Muscle layer of colon (tissue), 2 donors: ENCODE results near the gene KIFAP3.
"Not testable (repeated sequence)": the region's sequence is repeated elsewhere in the genome, so short reads cannot be mapped to it uniquely, and the experiment has no call there.

Experiments
- H3K27ac ChIP-seq: one replicate; pipeline ENCODE4 v1.7.0; 2013; ENCODE audit warnings: low read depth, mild to moderate bottlenecking, low read length, moderate library complexity
- H3K27me3 ChIP-seq, 2 donors: one replicate each; pipeline ENCODE4 v1.7.0; 2013; ENCODE audit warnings: low read length in 2 of 2, mild to moderate bottlenecking in 2 of 2; ENCODE audit not compliant: insufficient read depth in 2 of 2, control insufficient read depth in 1 of 2
- H3K36me3 ChIP-seq: one replicate; pipeline ENCODE4 v1.7.0; 2013; ENCODE audit warnings: mild to moderate bottlenecking, low read length; ENCODE audit not compliant: insufficient read depth
- H3K4me1 ChIP-seq: one replicate; pipeline ENCODE4 v1.7.0; 2013; ENCODE audit warnings: mild to moderate bottlenecking, low read length; ENCODE audit not compliant: insufficient read depth
- H3K4me3 ChIP-seq, 2 donors: one replicate each; pipeline ENCODE4 v1.7.0; 2013; ENCODE audit warnings: low read length in 2 of 2, low read depth in 1 of 2, mild to moderate bottlenecking in 1 of 2, moderate library complexity in 1 of 2
- H3K9ac ChIP-seq: one replicate; pipeline ENCODE4 v1.7.0; 2013; ENCODE audit warnings: low read length
- H3K9me3 ChIP-seq: one replicate; pipeline ENCODE4 v1.7.0; 2013; ENCODE audit warnings: mild to moderate bottlenecking, low read length
- donor health status: abdominal sarcoma.
- donor health status: Adenocarcinoma of cecum.

KIFAP3 gene

GRCh38 chr1:170010443-170010842 lies 64.1 kb downstream of the KIFAP3 start:
- Histone ChIP-seq H3K27ac (no peak overlapping the region), H3K9ac (no peak overlapping the region), H3K36me3 (peaks cover 2% of the 10 kb centered on the region), H3K4me1 (no peaks in the 10 kb centered on the region), H3K9me3 (no peaks in the 10 kb centered on the region), H3K4me3 (no peak overlapping the region), H3K27me3 (no peaks in the 10 kb centered on the region)

- Histone ChIP-seq H3K4me3 (no peak overlapping the region), H3K9ac (no peak overlapping the region), H3K9me3 (no peaks in the 10 kb centered on the region), H3K4me1 (no peaks in the 10 kb centered on the region), H3K27me3 (no peaks in the 10 kb centered on the region), H3K27ac (no peak overlapping the region), H3K36me3 (no peaks in the 10 kb centered on the region)
Observed at GRCh38 chr1:170009551-170009950, 64.9 kb downstream of the KIFAP3 start.

- not testable (repeated sequence) for H3K4me3 ChIP-seq, H3K9ac ChIP-seq, H3K27me3 ChIP-seq, H3K4me1 ChIP-seq, H3K36me3 ChIP-seq, H3K27ac ChIP-seq, H3K9me3 ChIP-seq
Observed at GRCh38 chr1:170008745-170009144, 65.8 kb downstream of the KIFAP3 start.

- H3K4me1 ChIP-seq, H3K27me3 ChIP-seq, H3K36me3 ChIP-seq, H3K4me3 ChIP-seq, H3K9ac ChIP-seq, H3K27ac ChIP-seq, H3K9me3 ChIP-seq: not testable (repeated sequence)
Observed at GRCh38 chr1:170003270-170003835, 71.1 kb downstream of the KIFAP3 start.

GRCh38 chr1:170001266-170001665 lies 73.2 kb downstream of the KIFAP3 start:
- Histone ChIP-seq H3K36me3 (peaks cover 6% of the 10 kb centered on the region), H3K4me1 (peaks cover 7% of the 10 kb centered on the region), H3K9ac (no peak overlapping the region), H3K27ac (no peak overlapping the region), H3K4me3 (no peak overlapping the region), H3K27me3 (no peaks in the 10 kb centered on the region), H3K9me3 (no peaks in the 10 kb centered on the region)

- Histone ChIP-seq H3K9me3 (no peaks in the 10 kb centered on the region), H3K4me3 (no peak overlapping the region), H3K36me3 (peaks cover 6% of the 10 kb centered on the region), H3K4me1 (peaks cover 7% of the 10 kb centered on the region), H3K9ac (no peak overlapping the region), H3K27me3 (no peaks in the 10 kb centered on the region), H3K27ac (no peak overlapping the region)
Observed at GRCh38 chr1:169999761-170000160, 74.7 kb downstream of the KIFAP3 start.

- Histone ChIP-seq H3K4me1 (peaks cover 7% of the 10 kb centered on the region), H3K27me3 (no peaks in the 10 kb centered on the region), H3K27ac (no peak overlapping the region), H3K9me3 (no peaks in the 10 kb centered on the region), H3K4me3 (no peak overlapping the region), H3K9ac (no peak overlapping the region), H3K36me3 (peaks cover 6% of the 10 kb centered on the region)
Observed at GRCh38 chr1:169999331-169999741, 75.2 kb downstream of the KIFAP3 start.

- Histone ChIP-seq H3K27ac (no peak overlapping the region), H3K9ac (no peak overlapping the region), H3K36me3 (peaks cover 6% of the 10 kb centered on the region), H3K4me3 (no peak overlapping the region), H3K4me1 (peaks cover 7% of the 10 kb centered on the region), H3K9me3 (no peaks in the 10 kb centered on the region), H3K27me3 (no peaks in the 10 kb centered on the region)
Observed at GRCh38 chr1:169995993-169996392, 78.5 kb downstream of the KIFAP3 start.

- Histone ChIP-seq H3K27ac (no peak overlapping the region), H3K4me1 (no peaks in the 10 kb centered on the region), H3K9me3 (no peaks in the 10 kb centered on the region), H3K4me3 (no peak overlapping the region), H3K36me3 (no peaks in the 10 kb centered on the region), H3K27me3 (no peaks in the 10 kb centered on the region), H3K9ac (no peak overlapping the region)
Observed at GRCh38 chr1:169989246-169989645, 85.2 kb downstream of the KIFAP3 start.

GRCh38 chr1:169985757-169986156 lies 88.7 kb downstream of the KIFAP3 start:
- H3K9ac ChIP-seq, result no peak overlapping the region
- no peaks in the 10 kb centered on the region for H3K27me3 ChIP-seq
- H3K4me1 ChIP-seq, result no peaks in the 10 kb centered on the region
- no peak overlapping the region for H3K4me3 ChIP-seq
- no peaks in the 10 kb centered on the region for H3K36me3 ChIP-seq
- no peaks in the 10 kb centered on the region for H3K9me3 ChIP-seq
- H3K27ac ChIP-seq, result no peak overlapping the region

- no peak overlapping the region for H3K4me3 ChIP-seq
- H3K4me1 ChIP-seq, result no peaks in the 10 kb centered on the region
- no peak overlapping the region for H3K27ac ChIP-seq
- H3K9me3 ChIP-seq, result no peaks in the 10 kb centered on the region
- H3K36me3 ChIP-seq, result peaks cover 7% of the 10 kb centered on the region
- H3K9ac ChIP-seq, result no peak overlapping the region
- H3K27me3 ChIP-seq, result no peaks in the 10 kb centered on the region
Observed at GRCh38 chr1:169974067-169974466, 100.4 kb downstream of the KIFAP3 start.

- Histone ChIP-seq H3K36me3 (no peaks in the 10 kb centered on the region), H3K4me3 (no peak overlapping the region), H3K27me3 (no peaks in the 10 kb centered on the region), H3K9ac (no peak overlapping the region), H3K9me3 (no peaks in the 10 kb centered on the region), H3K27ac (no peak overlapping the region), H3K4me1 (no peaks in the 10 kb centered on the region)
Observed at GRCh38 chr1:169970114-169970513, 104.4 kb downstream of the KIFAP3 start.
